D721Med (cell line): ENCODE data around the gene ZNF620.

Experiments used
- DNase-seq: peaks from one replicate; pipeline ENCODE4 v3.0.0; 2011; ENCODE audit warnings: low spot score; ENCODE audit not compliant: insufficient read length
- FAIRE-seq: peaks from 2 replicates; lab custom pipeline; 2011; peaks lifted over from hg19 to GRCh38; lab: Jason Lieb, UNC
- TF ChIP-seq, protein P1 (sequence below): IDR thresholded peaks from 2 replicates; pipeline ENCODE4 v1.5.1; 2012; ENCODE audit warnings: mild to moderate bottlenecking, control low read depth; ENCODE audit not compliant: insufficient read depth; ENCODE audit errors: missing control alignments

ZNF620 gene

DNA sequence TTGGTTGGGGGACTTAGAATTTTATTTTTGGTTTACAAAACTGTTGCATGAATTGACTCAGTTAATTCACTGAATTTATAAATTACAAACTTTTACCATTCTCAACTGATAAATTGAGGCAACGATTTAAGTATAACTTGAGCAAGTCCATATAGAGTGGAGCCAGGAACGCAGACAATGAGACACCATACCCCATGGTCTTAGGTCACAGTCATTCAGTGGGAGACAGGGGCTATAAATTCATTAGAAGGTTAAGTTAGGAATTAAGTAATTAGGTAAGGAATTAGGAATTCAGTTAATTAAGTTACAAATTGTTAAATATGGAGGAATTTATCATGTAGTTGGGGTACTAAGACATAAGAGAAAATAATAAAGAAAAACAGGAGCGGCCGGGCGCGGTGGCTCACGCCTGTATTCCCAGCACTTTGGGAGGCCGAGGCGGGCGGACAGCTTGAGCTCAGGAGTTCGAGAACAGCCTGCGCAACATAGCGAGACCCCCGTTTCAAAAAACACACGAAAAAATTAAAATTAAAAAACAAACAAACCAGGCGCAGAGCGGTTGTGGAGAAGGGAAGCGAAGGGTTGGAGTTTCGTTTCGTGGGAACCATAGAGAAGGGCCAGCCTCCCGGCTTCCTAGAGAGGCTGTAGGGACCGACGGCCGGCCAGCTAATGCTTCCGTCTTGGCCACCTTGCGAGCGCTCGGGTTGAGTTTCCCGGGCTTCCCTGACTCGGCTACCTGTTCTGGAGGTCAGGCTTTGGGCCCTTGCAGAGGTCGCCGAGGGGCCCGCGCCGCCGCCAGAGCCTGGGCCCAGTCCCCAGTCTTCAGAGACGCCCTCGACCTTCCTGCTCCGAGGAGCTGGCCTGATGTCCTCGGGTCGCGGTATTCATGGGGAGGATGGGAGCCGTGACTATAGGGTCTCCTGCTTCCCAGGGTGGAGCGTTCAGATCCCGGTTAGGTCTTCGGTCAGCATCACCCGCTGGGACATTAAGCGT lies 29.1 kb upstream of the ZNF620 start, which contains the start of gene ZNF619:
TSS of gene ZNF619 (plus strand) at position 645 of the 993 bp plus-strand sequence. CDS start 858 bp downstream, outside the sequence.
- DNase-seq (peak; percentile 49), FAIRE-seq (no peak)
- TF ChIP-seq, protein P1, sequence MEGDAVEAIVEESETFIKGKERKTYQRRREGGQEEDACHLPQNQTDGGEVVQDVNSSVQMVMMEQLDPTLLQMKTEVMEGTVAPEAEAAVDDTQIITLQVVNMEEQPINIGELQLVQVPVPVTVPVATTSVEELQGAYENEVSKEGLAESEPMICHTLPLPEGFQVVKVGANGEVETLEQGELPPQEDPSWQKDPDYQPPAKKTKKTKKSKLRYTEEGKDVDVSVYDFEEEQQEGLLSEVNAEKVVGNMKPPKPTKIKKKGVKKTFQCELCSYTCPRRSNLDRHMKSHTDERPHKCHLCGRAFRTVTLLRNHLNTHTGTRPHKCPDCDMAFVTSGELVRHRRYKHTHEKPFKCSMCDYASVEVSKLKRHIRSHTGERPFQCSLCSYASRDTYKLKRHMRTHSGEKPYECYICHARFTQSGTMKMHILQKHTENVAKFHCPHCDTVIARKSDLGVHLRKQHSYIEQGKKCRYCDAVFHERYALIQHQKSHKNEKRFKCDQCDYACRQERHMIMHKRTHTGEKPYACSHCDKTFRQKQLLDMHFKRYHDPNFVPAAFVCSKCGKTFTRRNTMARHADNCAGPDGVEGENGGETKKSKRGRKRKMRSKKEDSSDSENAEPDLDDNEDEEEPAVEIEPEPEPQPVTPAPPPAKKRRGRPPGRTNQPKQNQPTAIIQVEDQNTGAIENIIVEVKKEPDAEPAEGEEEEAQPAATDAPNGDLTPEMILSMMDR = no peak

DNA sequence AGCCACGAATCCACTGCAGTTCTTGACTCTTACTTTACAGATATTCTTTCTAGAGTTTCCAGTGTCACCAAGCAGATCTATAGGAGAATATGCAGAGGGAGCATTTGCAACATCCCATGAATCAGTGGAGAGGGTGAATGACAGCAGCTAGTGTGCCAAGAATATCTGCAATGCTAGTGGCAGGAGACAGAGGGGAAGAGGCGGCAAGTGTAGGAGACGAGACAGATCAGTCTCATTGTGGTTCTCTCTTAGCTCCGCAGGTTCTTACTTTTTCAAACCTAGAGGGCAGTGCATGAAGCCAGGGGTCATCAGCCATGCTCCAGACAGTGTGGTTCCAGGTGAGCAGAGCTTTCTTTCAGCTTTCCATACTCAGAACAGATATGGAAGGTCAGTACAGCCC lies 28.2 kb upstream of the ZNF620 start:
- FAIRE-seq = no peak
- DNase-seq = no peak
- TF ChIP-seq, protein P1 = no peak

DNA sequence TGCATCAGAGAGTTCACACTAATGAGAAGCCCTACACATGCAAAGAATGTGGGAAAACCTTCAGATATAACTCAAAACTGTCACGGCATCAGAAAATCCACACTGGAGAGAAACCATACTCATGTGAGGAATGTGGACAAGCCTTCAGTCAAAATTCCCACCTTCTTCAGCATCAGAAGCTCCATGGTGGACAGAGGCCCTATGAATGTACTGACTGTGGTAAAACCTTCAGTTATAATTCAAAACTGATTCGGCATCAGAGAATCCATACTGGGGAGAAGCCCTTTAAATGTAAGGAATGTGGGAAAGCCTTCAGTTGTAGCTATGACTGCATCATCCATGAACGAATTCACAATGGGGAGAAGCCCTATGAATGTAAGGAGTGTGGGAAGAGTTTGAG lies 18.7 kb upstream of the ZNF620 start:
- TF ChIP-seq, protein P1 = no peak
- FAIRE-seq = no peak
- no peak for DNase-seq

DNA sequence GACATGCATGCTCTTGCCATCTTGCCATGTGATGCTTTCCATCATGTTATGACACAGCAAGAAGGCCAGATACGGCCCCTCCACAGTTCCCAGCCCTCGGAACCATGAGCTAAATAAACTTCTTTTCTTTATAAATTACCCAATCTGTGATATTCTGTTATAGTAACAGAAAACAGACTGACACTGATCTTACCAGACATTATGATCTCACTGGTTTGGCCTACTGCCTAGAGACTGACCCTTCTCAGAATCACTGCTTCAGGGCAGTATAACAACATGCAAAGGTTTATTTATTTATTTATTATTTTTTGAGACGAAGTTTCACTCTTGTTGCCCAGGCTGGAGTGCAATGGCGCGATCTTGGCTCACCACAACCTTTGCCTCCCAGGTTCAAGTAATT lies 14.9 kb upstream of the ZNF620 start:
- TF ChIP-seq, protein P1 = no peak
- DNase-seq = no peak
- no peak for FAIRE-seq

DNA sequence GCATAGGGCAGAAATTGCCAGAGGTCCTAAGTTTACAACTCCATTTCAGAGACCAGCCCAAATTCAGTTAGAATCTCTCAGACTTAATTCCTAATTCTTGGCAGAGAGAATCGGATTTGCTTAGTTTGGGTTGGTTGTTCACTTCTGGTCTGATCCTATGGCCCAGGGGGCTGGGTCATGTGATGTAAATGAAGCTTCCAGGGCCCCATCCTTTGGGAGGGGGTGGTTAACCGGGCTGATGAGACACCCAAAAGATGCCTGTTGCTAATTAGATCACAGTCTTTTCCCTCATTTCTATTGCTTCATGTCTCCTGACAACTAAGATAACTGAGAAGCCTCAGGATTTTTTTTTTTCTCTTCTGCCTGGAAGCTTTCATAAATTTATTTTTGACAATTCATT lies 11.1 kb upstream of the ZNF620 start:
- DNase-seq (no peak), FAIRE-seq (no peak)
- TF ChIP-seq, protein P1 = no peak

DNA sequence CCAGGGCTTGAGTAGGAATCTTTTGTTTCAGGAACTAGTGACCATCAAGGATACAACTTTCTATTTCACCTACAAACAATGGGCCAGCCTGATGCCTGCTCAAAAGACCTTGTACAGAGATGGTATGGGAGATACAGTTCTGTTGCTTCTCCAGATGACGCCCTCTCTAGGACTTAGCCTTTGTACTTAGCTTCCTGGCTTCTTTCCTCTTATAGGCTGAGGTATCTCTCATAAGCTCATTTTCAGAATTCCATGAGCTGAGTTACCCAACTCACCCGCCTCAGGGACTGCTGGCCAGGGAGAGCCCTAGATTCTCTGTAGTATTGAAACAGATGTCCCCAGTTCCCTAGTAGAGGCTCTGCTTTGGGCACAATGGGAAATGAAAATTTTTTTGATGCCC lies 8.6 kb upstream of the ZNF620 start:
- FAIRE-seq (no peak), DNase-seq (no peak)
- TF ChIP-seq, protein P1 = no peak

DNA sequence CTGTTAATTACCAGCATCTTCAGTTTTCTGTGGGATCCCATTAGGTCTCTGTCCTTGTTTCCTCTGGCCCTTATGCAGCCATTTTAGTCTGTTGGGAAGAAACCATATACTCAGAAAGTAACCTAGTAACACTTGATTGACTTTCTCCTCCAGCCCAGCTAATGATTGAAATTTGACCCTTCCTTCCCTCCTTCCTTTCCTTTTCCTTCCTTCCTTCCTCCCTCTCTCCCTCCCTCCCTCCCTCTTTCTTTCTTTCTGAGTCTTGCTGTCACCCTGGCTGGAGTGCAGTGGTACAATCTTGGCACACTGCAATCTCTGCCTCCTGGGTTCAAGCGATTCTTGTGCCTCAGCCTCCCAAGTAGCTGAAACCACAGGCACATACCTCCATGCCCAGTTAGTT lies 5.9 kb upstream of the ZNF620 start:
- FAIRE-seq (no peak), DNase-seq (no peak)
- TF ChIP-seq, protein P1 = no peak
